GM18519 (cell line): Measurements from ENCODE around the gene SMARCE1.
"Not testable (repeated sequence)": the region's sequence is repeated elsewhere in the genome, so short reads cannot be mapped to it uniquely, and the experiment has no call there.

Source experiments
- ATAC-seq: cut with Tn5 transposase; IDR thresholded peaks from one replicate; pipeline ENCODE4 v1.9.1; 2021; ENCODE audit warnings: mild to moderate bottlenecking, moderate library complexity; ENCODE audit not compliant: unreplicated experiment, low FRiP score

SMARCE1 gene

DNA sequence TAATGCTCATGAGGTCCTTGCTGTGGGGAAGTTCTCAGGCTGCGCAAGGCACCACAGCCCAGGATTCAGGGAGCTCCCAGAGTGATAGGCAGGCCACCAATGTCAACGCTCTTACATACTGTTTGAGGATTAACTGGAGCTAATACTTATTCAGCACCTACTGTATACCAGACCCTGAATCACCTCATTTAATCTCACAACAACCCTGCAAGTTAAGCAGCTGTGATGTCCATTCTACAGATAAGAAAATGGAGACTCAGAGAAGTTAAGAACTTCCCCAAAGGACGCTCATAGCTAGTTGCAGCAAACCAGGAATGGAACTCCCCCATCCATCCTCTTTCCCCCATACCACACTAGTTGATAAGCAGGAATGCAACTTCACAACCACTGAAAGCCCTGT, 56.9 kb downstream of the SMARCE1 start:
- ATAC-seq = no peak

DNA sequence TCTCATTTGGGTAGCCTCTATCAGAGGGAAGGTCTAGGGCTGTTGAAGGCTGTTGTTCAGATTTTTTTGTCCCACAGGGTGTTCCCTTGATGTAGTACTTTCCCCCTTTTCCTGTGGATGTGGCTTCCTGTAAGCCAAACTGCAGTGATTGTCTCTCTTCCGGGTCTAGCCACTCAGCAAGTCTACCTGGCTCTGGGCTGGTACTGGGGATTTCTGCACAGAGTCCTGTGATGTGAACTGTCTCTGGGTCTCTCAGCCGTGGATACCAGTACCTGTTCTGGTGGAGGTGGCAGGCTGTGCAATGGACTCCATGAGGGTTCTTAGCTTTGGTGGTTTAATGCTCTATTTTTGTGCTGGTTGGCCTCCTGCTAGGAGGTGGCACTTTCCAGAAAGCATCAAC, 59.1 kb downstream of the SMARCE1 start:
- ATAC-seq = no peak

DNA sequence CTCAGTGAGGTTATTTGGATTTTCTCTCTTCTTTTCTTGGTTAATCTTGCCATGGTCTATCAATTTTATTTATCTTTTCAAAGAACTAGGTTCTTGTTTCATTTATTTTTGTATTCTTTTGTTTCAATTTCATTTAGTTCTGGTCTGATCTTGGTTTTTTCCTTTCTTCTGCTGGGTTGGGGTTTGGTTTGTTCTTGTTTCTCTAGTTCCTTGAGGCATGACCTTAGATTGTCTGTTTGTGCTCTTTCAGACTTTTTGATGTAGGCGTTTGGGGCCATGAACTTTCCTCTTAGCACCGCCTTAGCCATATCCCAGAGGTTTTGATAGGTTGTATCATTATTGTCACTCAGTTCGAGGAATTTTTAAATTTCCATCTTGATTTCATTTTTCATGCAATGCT, 61.4 kb downstream of the SMARCE1 start:
- not testable (repeated sequence) for ATAC-seq

DNA sequence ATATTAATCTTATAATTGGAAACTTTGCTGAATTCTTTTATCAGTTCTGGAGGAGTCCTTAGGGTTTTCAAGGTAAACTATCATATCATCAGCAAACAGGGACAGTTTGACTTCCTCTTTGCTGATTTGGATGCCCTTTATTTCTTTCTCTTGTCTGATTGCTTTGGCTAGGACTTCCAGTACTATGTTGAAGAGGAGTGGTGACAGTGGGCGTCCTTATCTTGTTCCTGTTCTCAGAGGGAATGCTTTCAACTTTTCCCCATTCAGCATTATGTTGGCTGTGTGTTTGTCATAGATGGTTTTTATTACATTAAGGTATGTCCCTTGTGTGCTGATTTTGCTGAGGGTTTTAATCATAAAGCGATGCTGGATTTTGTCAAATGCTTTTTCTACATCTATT, 62.7 kb downstream of the SMARCE1 start:
- ATAC-seq = not testable (repeated sequence)

DNA sequence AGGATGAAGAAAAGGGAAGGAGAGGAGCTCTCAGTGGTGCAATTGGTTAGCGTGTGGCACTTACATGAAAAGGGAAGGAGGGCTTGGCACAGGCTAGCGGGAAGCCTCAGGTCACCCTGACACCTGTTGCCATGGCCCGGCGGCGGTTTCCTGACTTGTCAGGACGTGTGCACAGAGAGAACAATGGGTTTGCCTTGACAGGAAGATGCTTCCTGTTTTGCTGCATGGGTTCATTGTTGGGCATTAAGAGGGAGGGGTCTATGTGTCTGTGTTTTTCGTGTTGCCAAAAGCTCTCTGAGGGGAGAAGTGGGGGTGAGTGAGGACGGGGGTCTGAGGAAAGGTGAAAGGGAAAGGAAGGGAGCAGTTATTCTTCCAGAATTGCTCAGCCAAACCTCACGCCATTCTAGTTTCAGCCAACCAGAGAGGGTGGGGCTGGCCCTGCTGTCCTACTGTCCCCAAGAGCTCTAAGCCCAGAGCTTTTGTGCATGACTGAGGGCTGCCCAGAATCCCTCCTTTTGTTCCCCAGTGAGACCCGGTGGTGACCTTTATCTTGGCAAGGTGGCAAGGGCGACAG, 65.2 kb downstream of the SMARCE1 start:
- ATAC-seq = no peak

DNA sequence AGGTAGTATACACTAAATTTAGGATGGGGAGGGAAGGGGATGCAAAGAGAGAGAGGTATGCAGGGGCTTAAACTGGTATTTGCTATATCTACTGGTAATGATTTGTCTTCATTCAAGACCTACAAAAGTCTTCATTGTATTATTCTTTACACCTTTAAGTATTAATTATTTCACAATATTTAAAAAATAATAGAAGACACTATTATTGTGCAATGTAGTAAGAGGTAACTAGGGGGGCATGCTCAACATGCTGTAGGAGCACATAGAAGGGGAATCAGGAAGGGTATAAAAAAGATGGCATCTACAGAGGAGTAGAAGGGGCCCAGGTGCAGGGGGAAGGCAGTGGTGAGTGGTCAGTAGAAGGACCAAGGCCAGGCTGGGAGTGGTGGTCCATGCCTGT, 67.5 kb downstream of the SMARCE1 start:
- no peak for ATAC-seq

DNA sequence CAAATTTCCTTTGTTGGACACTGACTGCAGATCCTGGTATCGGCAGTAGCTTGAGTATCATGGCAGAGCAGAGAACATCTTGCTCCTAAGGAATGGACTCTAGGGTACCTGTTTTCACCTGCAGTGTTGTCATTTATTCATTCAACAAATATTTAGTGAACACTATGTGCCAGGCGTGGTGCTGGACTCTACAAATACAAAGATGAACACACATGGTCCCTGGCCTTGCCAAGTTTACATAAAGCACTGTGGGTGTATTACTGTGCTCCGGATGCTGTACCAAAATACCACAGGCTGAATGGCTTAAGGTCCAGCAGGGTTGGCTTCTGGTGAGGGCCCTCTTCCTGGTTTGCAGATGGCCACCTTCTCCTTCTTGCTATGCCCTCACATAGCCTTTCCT, 68.1 kb downstream of the SMARCE1 start:
- ATAC-seq = no peak

DNA sequence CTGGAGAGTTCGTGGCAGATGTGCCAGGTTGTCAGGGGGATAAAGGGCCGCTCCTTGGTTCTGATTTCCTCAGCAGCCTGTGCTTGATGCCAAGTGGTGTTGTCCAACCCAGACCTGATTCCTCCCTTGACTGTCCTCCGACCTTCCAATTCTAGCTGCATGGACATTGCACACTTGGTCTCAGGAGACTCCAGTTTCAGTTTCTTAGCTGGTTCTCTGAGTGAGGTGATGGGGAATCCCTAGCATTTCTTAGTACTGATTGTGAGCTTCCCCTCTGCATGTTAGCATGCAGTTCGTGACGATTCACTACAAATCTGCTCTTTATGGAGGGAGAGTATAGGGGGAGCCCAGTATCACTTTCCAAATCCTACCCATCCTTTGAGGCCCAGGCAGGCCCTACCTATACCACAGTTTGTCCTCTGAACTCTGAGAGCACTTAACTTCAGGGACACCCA, 70.0 kb downstream of the SMARCE1 start:
- ATAC-seq = no peak

DNA sequence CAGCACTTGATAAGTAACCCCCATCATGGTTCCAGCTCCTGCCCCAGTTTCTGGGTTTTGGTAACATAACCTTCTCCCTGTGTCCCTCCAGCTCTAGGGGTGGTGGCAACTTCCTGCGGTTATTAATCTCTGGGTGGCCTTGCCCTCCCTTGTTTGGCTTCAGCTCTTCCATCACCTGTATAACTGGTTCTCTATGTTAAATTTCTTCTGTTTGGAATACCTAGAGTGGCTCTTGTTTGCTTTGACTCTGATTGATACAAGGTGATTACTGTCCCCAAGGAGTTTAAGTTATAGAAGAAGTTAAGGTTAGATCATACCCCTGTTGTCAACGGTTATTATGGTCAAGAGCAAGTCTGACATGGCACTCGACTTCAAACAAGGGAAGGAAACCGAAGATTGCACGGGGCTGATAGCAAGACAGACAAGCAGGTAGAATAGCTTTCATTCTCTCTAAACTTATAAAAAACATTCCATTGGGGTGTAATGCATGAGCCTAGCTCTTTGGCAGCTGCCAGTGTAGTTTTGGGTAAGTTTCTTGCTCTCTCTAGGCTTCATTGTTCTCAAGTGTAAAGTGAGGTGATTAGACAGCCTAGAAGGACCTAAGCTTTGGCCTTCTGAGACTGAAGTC, 71.4 kb downstream of the SMARCE1 start:
- no peak for ATAC-seq
